ENCODE results near the gene HLA-DOA. TPM values are rescaled to one million over a fixed set of nuclear protein-coding genes. Genes with fewer than 3 reads are reported as not detected.

Gene HLA-DOA
- polyA plus RNA-seq, 4 donors: 0.22 to 7.2 (median 3.3) TPM

DNA sequence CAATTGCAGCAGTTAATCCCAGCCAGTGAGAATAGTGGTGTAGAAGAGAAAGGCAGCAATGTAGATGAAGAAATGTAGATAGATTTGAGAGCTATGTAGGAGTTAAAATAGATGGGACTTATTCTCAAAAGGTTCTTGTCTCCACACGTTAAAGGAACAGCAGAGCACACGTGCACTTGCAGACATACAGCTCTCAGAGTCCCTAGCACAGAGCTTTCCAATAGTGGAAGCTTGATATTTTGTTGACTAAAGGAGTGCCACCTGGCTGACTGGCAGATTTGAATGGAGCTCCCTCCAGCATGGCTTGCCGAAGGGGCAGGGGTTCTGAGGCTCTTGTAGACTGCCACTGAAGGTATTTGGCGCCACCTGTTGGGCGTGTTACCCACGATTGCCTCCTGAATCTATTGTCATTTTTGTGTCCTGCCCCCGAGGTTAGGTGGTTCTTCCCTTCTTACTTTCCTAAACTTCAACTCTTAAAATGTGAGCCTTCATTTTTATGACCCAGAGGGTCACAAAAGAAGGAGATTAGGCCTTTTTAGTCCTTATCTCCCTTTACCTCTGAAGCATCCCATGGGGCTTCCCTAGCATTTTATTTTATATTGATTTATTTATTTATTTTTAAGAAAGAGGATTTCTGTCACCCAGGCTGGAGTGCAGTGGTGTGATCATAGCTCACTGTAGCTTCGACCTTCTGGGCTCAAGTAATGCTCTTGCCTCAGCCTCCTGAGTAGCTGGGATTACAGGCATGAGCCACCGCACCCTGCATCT is 24.6 kb downstream of the HLA-DOA start:
- peaks cover 2 to 19% (median 7%) of the 10 kb centered on the region in 3 donors for H3K4me1 ChIP-seq (ENCODE audit: control insufficient read depth in 3 of 3, insufficient read depth in 2 of 3, low read depth in 1 of 3, low read length in 2 of 3)

DNA sequence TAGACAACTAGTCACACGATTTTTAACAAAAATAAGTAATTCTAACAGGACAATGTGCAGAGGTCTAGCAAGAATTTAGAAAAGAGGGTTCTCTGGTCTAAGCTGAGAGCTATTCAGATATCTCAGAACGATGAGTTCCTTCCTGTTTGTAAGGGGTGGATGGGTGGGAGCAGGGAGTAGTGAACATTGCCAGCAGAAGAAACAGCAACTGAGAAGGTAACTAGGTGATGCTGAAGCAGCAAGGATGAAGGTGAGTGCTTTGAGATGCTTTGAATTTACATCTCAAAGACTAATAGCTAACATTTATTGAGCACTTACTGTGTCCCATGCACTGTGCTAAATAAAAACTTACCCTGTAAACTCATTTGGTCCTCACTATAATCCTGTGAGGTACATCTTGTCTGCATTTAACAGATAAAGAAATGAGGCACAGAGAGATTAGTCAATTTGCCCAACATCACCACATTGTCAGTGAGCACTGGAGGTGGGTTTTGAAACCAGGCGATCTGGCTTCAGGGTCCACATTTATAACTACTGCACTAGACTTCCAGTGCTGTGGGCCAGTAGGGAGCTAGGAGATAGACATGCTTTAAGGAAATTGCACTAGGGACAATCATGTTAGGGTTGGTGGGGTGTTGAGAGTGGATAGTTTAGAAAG is 25.3 kb downstream of the HLA-DOA start:
- 23 to 42% (median 34%) methylated on average over 3 of the region's 3 CpGs for WGBS, 3 donors
- Histone ChIP-seq H3K4me3 (ENCODE audit: low read depth in 1 of 3, low read length in 3 of 3) (no peak overlapping the region), H3K9me3 (ENCODE audit: control insufficient read depth in 2 of 2, insufficient read depth in 1 of 2, low read depth in 1 of 2, low read length in 1 of 2) (no peaks in the 10 kb centered on the region), H3K4me1 (ENCODE audit: control insufficient read depth in 3 of 3, insufficient read depth in 2 of 3, low read depth in 1 of 3, low read length in 2 of 3) (peaks cover 2 to 24% (median 7%) of the 10 kb centered on the region in 3 donors), H3K36me3 (ENCODE audit: control insufficient read depth in 3 of 3, insufficient read depth in 2 of 3, low read depth in 1 of 3, low read length in 3 of 3) (peaks cover 12 to 21% (median 16%) of the 10 kb centered on the region in 3 donors), H3K27me3 (ENCODE audit: control insufficient read depth in 3 of 3, insufficient read depth in 3 of 3, low read length in 3 of 3) (no peaks in the 10 kb centered on the region), H3K27ac (ENCODE audit: low read depth in 1 of 3, low read length in 2 of 3) (peak overlapping the region in 1 of 3 donors; percentile 0)
- FAIRE-seq (no peak), DNase-seq (no peak)

More for the DNA sequence above, 24.6 kb downstream of the HLA-DOA start:
- 10 to 13% (median 12%) methylated on average over 9 of the region's 9 CpGs for WGBS, 3 donors
- FAIRE-seq: no peak
- peak; percentile 91 to 94 for DNase-seq
- H3K27ac ChIP-seq (ENCODE audit: low read depth in 1 of 3, low read length in 2 of 3): peak overlapping the region in 1 of 3 donors; percentile 0
- H3K27me3 ChIP-seq (ENCODE audit: control insufficient read depth in 3 of 3, insufficient read depth in 3 of 3, low read length in 3 of 3): no peaks in the 10 kb centered on the region
- no peak overlapping the region for H3K4me3 ChIP-seq (ENCODE audit: low read depth in 1 of 3, low read length in 3 of 3)
- no peaks in the 10 kb centered on the region for H3K9me3 ChIP-seq (ENCODE audit: control insufficient read depth in 2 of 2, insufficient read depth in 1 of 2, low read depth in 1 of 2, low read length in 1 of 2)
- peaks cover 9 to 16% (median 11%) of the 10 kb centered on the region in 3 donors for H3K36me3 ChIP-seq (ENCODE audit: control insufficient read depth in 3 of 3, insufficient read depth in 2 of 3, low read depth in 1 of 3, low read length in 3 of 3)

DNA sequence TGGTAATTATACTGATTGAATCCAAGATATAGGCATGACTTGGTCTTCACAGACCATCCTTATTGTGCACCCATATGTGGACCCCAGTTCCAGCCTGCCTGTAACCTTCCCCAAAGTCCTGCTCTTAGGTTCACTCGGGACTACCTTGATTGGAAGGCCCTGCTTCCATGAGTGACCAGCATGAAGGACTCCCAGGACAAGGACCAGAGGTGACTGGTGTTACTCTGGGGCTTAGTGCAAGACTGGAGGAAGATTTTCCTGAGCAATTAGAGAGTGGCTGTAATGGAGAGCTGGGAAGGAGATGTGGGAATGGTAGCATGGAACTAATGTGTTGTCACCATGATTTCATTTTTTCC is 25.9 kb downstream of the HLA-DOA start:
- peaks cover 2 to 25% (median 7%) of the 10 kb centered on the region in 3 donors for H3K4me1 ChIP-seq (ENCODE audit: control insufficient read depth in 3 of 3, insufficient read depth in 2 of 3, low read depth in 1 of 3, low read length in 2 of 3)
- H3K36me3 ChIP-seq (ENCODE audit: control insufficient read depth in 3 of 3, insufficient read depth in 2 of 3, low read depth in 1 of 3, low read length in 3 of 3): peaks cover 14 to 27% (median 21%) of the 10 kb centered on the region in 3 donors
- H3K4me3 ChIP-seq (ENCODE audit: low read depth in 1 of 3, low read length in 3 of 3): no peak overlapping the region
- no peaks in the 10 kb centered on the region for H3K27me3 ChIP-seq (ENCODE audit: control insufficient read depth in 3 of 3, insufficient read depth in 3 of 3, low read length in 3 of 3)
- 29 to 66% (median 60%) methylated on average over 1 of the region's 1 CpG for WGBS, 3 donors
- no peak for DNase-seq
- no peak for FAIRE-seq
- no peak overlapping the region for H3K27ac ChIP-seq (ENCODE audit: low read depth in 1 of 3, low read length in 2 of 3)
- H3K9me3 ChIP-seq (ENCODE audit: control insufficient read depth in 2 of 2, insufficient read depth in 1 of 2, low read depth in 1 of 2, low read length in 1 of 2): no peaks in the 10 kb centered on the region

- no peak for FAIRE-seq
- H3K27ac ChIP-seq (ENCODE audit: low read depth in 1 of 3, low read length in 2 of 3): peak overlapping the region in 2 of 3 donors; percentile 13 to 19
- H3K4me1 ChIP-seq (ENCODE audit: control insufficient read depth in 3 of 3, insufficient read depth in 2 of 3, low read depth in 1 of 3, low read length in 2 of 3): peaks cover 2 to 31% (median 7%) of the 10 kb centered on the region in 3 donors
- H3K27me3 ChIP-seq (ENCODE audit: control insufficient read depth in 3 of 3, insufficient read depth in 3 of 3, low read length in 3 of 3): no peaks in the 10 kb centered on the region
- peaks cover 19 to 33% (median 25%) of the 10 kb centered on the region in 3 donors for H3K36me3 ChIP-seq (ENCODE audit: control insufficient read depth in 3 of 3, insufficient read depth in 2 of 3, low read depth in 1 of 3, low read length in 3 of 3)
- 37 to 45% (median 38%) methylated on average over 6 of the region's 6 CpGs for WGBS, 3 donors
- no peak overlapping the region for H3K4me3 ChIP-seq (ENCODE audit: low read depth in 1 of 3, low read length in 3 of 3)
- H3K9me3 ChIP-seq (ENCODE audit: control insufficient read depth in 2 of 2, insufficient read depth in 1 of 2, low read depth in 1 of 2, low read length in 1 of 2): no peaks in the 10 kb centered on the region
- peak; percentile 77 to 81 for DNase-seq
Measured at GRCh38 chr6:32982702-32983492, 26.5 kb downstream of the HLA-DOA start.

DNA sequence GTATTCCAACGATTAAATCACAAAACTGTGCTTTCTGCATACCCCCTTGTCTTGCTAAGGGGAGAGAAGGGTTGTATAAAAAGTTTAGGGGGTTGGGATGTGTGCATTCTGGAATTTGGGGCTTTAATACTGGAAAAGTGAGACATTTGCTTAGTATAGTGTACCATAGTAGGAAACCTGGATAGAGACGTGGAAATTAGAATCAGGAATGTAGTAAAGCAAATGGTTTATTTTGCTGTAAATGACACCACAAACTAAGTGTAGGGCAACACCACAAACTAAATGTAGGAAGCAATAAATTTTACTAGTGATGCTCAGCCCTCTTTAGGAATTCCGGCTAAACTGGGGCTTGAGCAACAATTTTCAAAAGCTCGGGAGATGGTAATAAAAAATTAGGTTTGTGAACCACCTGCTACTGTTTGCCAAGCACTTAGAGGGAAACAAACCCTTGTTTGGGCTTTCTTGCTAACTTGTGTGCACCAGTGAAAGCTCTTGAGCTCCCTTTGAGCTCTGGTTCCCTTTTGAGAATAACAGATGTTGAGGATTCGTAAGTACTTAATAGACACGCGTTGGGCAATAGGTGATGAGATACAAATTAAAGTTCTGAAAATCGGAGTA is 27.2 kb downstream of the HLA-DOA start:
- peaks cover 2 to 37% (median 7%) of the 10 kb centered on the region in 3 donors for H3K4me1 ChIP-seq (ENCODE audit: control insufficient read depth in 3 of 3, insufficient read depth in 2 of 3, low read depth in 1 of 3, low read length in 2 of 3)

DNA sequence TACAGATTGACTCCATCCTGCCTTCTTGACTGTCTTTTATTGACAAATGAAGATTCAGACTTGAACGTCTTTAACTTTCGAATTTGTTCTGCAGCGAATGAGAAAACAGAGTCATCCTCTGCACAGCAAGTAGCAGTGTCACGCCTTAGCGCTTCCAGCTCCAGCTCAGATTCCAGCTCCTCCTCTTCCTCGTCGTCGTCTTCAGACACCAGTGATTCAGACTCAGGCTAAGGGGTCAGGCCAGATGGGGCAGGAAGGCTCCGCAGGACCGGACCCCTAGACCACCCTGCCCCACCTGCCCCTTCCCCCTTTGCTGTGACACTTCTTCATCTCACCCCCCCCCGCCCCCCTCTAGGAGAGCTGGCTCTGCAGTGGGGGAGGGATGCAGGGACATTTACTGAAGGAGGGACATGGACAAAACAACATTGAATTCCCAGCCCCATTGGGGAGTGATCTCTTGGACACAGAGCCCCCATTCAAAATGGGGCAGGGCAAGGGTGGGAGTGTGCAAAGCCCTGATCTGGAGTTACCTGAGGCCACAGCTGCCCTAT is 28.8 kb downstream of the HLA-DOA start:
- H3K4me3 ChIP-seq (ENCODE audit: low read depth in 1 of 3, low read length in 3 of 3): no peak overlapping the region
- 69 to 72% (median 72%) methylated on average over 11 of the region's 11 CpGs for WGBS, 3 donors
- DNase-seq (no peak), FAIRE-seq (no peak)
- H3K27ac ChIP-seq (ENCODE audit: low read depth in 1 of 3, low read length in 2 of 3): no peak overlapping the region
- peaks cover 4 to 49% (median 7%) of the 10 kb centered on the region in 3 donors for H3K4me1 ChIP-seq (ENCODE audit: control insufficient read depth in 3 of 3, insufficient read depth in 2 of 3, low read depth in 1 of 3, low read length in 2 of 3)
- no peaks in the 10 kb centered on the region for H3K27me3 ChIP-seq (ENCODE audit: control insufficient read depth in 3 of 3, insufficient read depth in 3 of 3, low read length in 3 of 3)
- peaks cover 38 to 52% (median 40%) of the 10 kb centered on the region in 3 donors for H3K36me3 ChIP-seq (ENCODE audit: control insufficient read depth in 3 of 3, insufficient read depth in 2 of 3, low read depth in 1 of 3, low read length in 3 of 3)
- H3K9me3 ChIP-seq (ENCODE audit: control insufficient read depth in 2 of 2, insufficient read depth in 1 of 2, low read depth in 1 of 2, low read length in 1 of 2): no peaks in the 10 kb centered on the region

More for the DNA sequence above, 27.2 kb downstream of the HLA-DOA start:
- Histone ChIP-seq H3K27ac (ENCODE audit: low read depth in 1 of 3, low read length in 2 of 3) (no peak overlapping the region), H3K27me3 (ENCODE audit: control insufficient read depth in 3 of 3, insufficient read depth in 3 of 3, low read length in 3 of 3) (no peaks in the 10 kb centered on the region), H3K9me3 (ENCODE audit: control insufficient read depth in 2 of 2, insufficient read depth in 1 of 2, low read depth in 1 of 2, low read length in 1 of 2) (no peaks in the 10 kb centered on the region), H3K4me3 (ENCODE audit: low read depth in 1 of 3, low read length in 3 of 3) (no peak overlapping the region), H3K36me3 (ENCODE audit: control insufficient read depth in 3 of 3, insufficient read depth in 2 of 3, low read depth in 1 of 3, low read length in 3 of 3) (peaks cover 26 to 39% (median 31%) of the 10 kb centered on the region in 3 donors)
- DNase-seq: no peak
- 49 to 57% (median 55%) methylated on average over 8 of the region's 8 CpGs for WGBS, 3 donors
- FAIRE-seq: no peak

DNA sequence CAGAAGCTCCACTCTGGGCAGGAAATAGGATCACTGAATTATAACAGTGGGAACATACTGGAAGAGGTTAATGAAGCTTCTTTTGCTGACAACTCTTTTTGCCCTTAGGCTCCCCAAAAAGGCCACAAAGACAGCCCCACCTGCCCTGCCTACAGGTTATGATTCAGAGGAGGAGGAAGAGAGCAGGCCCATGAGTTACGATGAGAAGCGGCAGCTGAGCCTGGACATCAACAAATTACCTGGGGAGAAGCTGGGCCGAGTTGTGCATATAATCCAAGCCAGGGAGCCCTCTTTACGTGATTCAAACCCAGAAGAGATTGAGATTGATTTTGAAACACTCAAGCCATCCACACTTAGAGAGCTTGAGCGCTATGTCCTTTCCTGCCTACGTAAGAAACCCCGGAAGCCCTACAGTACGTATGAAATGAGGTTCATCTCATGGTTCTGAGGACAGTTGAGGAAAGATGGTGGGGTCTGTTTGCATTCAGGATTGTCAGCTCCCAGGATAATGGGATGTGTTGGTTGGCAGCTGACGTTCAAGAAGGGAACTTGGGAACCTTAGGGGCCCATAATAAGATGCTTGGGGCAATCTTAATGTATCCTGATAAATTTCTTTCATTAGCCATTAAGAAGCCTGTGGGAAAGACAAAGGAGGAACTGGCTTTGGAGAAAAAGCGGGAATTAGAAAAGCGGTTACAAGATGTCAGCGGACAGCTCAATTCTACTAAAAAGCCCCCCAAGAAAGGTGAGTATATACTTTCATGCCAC is 29.5 kb downstream of the HLA-DOA start:
- peaks cover 38 to 54% (median 45%) of the 10 kb centered on the region in 3 donors for H3K36me3 ChIP-seq (ENCODE audit: control insufficient read depth in 3 of 3, insufficient read depth in 2 of 3, low read depth in 1 of 3, low read length in 3 of 3)
- no peak for DNase-seq
- FAIRE-seq: no peak

More for the DNA sequence above, 29.5 kb downstream of the HLA-DOA start:
- no peaks in the 10 kb centered on the region for H3K27me3 ChIP-seq (ENCODE audit: control insufficient read depth in 3 of 3, insufficient read depth in 3 of 3, low read length in 3 of 3)
- no peak overlapping the region for H3K27ac ChIP-seq (ENCODE audit: low read depth in 1 of 3, low read length in 2 of 3)
- H3K4me3 ChIP-seq (ENCODE audit: low read depth in 1 of 3, low read length in 3 of 3): no peak overlapping the region
- H3K9me3 ChIP-seq (ENCODE audit: control insufficient read depth in 2 of 2, insufficient read depth in 1 of 2, low read depth in 1 of 2, low read length in 1 of 2): no peaks in the 10 kb centered on the region
- H3K4me1 ChIP-seq (ENCODE audit: control insufficient read depth in 3 of 3, insufficient read depth in 2 of 3, low read depth in 1 of 3, low read length in 2 of 3): peaks cover 6 to 49% (median 7%) of the 10 kb centered on the region in 3 donors
- 86 to 90% (median 89%) methylated on average over 12 of the region's 12 CpGs for WGBS, 3 donors

All from small intestine (tissue), 7 donors.